ENCODE data around the gene USP17L5. TPM values are rescaled to one million over a fixed set of nuclear protein-coding genes. Genes with fewer than 3 reads are reported as not detected.
"Not testable (repeated sequence)": the region's sequence is repeated elsewhere in the genome, so short reads cannot be mapped to it uniquely, and the experiment has no call there.

Gene USP17L5, protein sequence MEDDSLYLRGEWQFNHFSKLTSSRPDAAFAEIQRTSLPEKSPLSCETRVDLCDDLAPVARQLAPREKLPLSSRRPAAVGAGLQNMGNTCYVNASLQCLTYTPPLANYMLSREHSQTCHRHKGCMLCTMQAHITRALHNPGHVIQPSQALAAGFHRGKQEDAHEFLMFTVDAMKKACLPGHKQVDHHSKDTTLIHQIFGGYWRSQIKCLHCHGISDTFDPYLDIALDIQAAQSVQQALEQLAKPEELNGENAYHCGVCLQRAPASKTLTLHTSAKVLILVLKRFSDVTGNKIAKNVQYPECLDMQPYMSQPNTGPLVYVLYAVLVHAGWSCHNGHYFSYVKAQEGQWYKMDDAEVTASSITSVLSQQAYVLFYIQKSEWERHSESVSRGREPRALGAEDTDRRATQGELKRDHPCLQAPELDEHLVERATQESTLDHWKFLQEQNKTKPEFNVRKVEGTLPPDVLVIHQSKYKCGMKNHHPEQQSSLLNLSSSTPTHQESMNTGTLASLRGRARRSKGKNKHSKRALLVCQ
- total RNA-seq: not detected
- long read RNA-seq, donor 1: 0 reads
- long read RNA-seq, donor 2: 0 reads

DNA sequence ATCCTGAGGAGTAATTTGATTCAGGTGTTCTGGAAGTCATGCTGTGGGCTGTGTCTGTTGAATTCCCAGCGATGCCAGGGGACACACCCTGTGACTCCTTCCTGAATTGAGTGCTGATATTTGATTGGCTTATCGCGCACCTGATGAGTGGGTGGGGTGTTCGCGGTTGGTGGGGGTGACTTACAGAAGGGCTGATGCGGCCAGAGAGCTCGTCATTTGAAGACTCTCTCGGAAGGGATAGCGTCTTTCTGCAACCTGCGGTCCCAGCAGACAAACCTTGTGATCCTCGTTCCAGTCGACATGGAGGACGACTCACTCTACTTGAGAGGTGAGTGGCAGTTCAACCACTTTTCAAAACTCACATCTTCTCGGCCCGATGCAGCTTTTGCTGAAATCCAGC lies at the start of gene USP17L5:
USP17L5 (plus strand) TSS at position 301 of the 400 bp plus-strand sequence; CDS start at position 301, 0 bp downstream.
- H3K36me3 ChIP-seq (ENCODE audit: low read depth); ATAC-seq; H3K4me1 ChIP-seq (ENCODE audit: low read depth); intact Hi-C loops (cut with DNase I, micrococcal nuclease); DNase-seq; H3K4me3 ChIP-seq; H3K9me3 ChIP-seq: not testable (repeated sequence)

DNA sequence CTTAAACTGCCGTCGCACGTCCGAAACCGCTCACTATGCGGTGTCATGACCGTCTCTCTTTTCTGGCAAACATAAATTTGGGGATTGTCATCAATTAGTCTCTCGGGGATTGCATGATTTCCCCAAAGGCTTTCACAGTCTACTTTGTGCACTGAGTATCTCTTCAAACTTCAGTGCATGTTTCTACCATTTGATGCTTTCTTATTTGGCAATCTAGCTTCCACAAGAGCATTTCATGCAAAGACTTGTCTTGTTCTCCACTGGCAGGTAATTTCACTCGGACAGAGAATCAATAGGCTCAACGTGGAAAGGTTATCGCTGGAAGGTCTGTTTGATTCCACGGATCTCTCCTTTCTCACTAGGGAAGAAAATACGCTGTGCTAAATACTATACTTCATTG lies 15.0 kb upstream of the USP17L5 start:
- H3K4me1 ChIP-seq (ENCODE audit: low read depth); ATAC-seq; H3K4me3 ChIP-seq; intact Hi-C loops (cut with DNase I, micrococcal nuclease); DNase-seq; H3K36me3 ChIP-seq (ENCODE audit: low read depth); H3K9me3 ChIP-seq: not testable (repeated sequence)

DNA sequence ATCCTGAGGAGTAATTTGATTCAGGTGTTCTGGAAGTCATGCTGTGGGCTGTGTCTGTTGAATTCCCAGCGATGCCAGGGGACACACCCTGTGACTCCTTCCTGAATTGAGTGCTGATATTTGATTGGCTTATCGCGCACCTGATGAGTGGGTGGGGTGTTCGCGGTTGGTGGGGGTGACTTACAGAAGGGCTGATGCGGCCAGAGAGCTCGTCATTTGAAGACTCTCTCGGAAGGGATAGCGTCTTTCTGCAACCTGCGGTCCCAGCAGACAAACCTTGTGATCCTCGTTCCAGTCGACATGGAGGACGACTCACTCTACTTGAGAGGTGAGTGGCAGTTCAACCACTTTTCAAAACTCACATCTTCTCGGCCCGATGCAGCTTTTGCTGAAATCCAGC lies 14.3 kb upstream of the USP17L5 start, which contains the start of gene USP17L24:
USP17L24 (plus strand) TSS at position 301 of the 400 bp plus-strand sequence; CDS start at position 301, 0 bp downstream.
- H3K9me3 ChIP-seq; H3K4me3 ChIP-seq; DNase-seq; H3K4me1 ChIP-seq (ENCODE audit: low read depth); intact Hi-C loops (cut with DNase I, micrococcal nuclease); H3K36me3 ChIP-seq (ENCODE audit: low read depth); ATAC-seq: not testable (repeated sequence)

DNA sequence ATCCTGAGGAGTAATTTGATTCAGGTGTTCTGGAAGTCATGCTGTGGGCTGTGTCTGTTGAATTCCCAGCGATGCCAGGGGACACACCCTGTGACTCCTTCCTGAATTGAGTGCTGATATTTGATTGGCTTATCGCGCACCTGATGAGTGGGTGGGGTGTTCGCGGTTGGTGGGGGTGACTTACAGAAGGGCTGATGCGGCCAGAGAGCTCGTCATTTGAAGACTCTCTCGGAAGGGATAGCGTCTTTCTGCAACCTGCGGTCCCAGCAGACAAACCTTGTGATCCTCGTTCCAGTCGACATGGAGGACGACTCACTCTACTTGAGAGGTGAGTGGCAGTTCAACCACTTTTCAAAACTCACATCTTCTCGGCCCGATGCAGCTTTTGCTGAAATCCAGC lies 9.6 kb upstream of the USP17L5 start, which contains the start of gene USP17L25:
USP17L25 (plus strand) TSS at position 301 of the 400 bp plus-strand sequence; CDS start at position 301, 0 bp downstream.
- H3K4me1 ChIP-seq (ENCODE audit: low read depth); intact Hi-C loops (cut with DNase I, micrococcal nuclease); DNase-seq; H3K9me3 ChIP-seq; H3K36me3 ChIP-seq (ENCODE audit: low read depth); ATAC-seq; H3K4me3 ChIP-seq: not testable (repeated sequence)

DNA sequence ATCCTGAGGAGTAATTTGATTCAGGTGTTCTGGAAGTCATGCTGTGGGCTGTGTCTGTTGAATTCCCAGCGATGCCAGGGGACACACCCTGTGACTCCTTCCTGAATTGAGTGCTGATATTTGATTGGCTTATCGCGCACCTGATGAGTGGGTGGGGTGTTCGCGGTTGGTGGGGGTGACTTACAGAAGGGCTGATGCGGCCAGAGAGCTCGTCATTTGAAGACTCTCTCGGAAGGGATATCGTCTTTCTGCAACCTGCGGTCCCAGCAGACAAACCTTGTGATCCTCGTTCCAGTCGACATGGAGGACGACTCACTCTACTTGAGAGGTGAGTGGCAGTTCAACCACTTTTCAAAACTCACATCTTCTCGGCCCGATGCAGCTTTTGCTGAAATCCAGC lies 4.8 kb upstream of the USP17L5 start, which contains the start of gene USP17L26:
USP17L26 (plus strand) TSS at position 301 of the 400 bp plus-strand sequence; CDS start at position 301, 0 bp downstream.
- ATAC-seq, DNase-seq: not testable (repeated sequence)

DNA sequence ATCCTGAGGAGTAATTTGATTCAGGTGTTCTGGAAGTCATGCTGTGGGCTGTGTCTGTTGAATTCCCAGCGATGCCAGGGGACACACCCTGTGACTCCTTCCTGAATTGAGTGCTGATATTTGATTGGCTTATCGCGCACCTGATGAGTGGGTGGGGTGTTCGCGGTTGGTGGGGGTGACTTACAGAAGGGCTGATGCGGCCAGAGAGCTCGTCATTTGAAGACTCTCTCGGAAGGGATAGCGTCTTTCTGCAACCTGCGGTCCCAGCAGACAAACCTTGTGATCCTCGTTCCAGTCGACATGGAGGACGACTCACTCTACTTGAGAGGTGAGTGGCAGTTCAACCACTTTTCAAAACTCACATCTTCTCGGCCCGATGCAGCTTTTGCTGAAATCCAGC lies 4.6 kb downstream of the USP17L5 start, which contains the start of gene USP17L27:
USP17L27 (plus strand) TSS at position 301 of the 400 bp plus-strand sequence; CDS start at position 301, 0 bp downstream.
- H3K36me3 ChIP-seq (ENCODE audit: low read depth); H3K4me3 ChIP-seq; ATAC-seq; DNase-seq; H3K9me3 ChIP-seq; H3K4me1 ChIP-seq (ENCODE audit: low read depth); intact Hi-C loops (cut with DNase I, micrococcal nuclease): not testable (repeated sequence)

More for the DNA sequence above, 4.8 kb upstream of the USP17L5 start, which contains the start of gene USP17L26:
- H3K9me3 ChIP-seq; intact Hi-C loops (cut with DNase I, micrococcal nuclease); H3K4me1 ChIP-seq (ENCODE audit: low read depth); H3K4me3 ChIP-seq; H3K36me3 ChIP-seq (ENCODE audit: low read depth): not testable (repeated sequence)

DNA sequence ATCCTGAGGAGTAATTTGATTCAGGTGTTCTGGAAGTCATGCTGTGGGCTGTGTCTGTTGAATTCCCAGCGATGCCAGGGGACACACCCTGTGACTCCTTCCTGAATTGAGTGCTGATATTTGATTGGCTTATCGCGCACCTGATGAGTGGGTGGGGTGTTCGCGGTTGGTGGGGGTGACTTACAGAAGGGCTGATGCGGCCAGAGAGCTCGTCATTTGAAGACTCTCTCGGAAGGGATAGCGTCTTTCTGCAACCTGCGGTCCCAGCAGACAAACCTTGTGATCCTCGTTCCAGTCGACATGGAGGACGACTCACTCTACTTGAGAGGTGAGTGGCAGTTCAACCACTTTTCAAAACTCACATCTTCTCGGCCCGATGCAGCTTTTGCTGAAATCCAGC lies 9.4 kb downstream of the USP17L5 start, which contains the start of gene USP17L28:
USP17L28 (plus strand) TSS at position 301 of the 400 bp plus-strand sequence; CDS start at position 301, 0 bp downstream.
- DNase-seq; H3K36me3 ChIP-seq (ENCODE audit: low read depth); ATAC-seq; intact Hi-C loops (cut with DNase I, micrococcal nuclease); H3K9me3 ChIP-seq; H3K4me3 ChIP-seq; H3K4me1 ChIP-seq (ENCODE audit: low read depth): not testable (repeated sequence)

DNA sequence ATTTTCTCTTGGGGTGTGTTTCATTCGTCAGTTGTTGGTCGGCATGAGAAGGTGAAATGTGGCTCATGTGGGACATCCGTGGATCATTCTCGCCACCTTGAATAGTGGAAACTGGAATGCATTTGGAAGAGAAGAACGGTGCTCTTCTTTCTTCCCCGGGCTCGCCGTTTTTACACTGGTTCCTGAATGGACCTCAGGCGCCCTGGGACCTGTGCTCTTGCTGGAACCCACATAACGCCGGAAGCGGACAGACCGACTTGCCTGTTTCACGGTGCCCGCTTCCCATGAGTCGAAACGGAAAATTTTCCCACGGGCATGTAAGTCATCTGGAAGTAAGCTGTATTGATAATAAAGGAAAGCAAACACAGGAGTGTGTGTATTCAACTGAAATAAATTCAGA lies 11.7 kb downstream of the USP17L5 start:
- peak in 1 of 3 donors; percentile 29 for DNase-seq
- ATAC-seq; intact Hi-C loops (cut with DNase I, micrococcal nuclease); H3K36me3 ChIP-seq (ENCODE audit: low read depth); H3K4me1 ChIP-seq (ENCODE audit: low read depth); H3K9me3 ChIP-seq; H3K4me3 ChIP-seq: not testable (repeated sequence)

DNA sequence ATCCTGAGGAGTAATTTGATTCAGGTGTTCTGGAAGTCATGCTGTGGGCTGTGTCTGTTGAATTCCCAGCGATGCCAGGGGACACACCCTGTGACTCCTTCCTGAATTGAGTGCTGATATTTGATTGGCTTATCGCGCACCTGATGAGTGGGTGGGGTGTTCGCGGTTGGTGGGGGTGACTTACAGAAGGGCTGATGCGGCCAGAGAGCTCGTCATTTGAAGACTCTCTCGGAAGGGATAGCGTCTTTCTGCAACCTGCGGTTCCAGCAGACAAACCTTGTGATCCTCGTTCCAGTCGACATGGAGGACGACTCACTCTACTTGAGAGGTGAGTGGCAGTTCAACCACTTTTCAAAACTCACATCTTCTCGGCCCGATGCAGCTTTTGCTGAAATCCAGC lies 14.1 kb downstream of the USP17L5 start, which contains the start of gene USP17L29:
USP17L29 (plus strand) TSS at position 301 of the 400 bp plus-strand sequence; CDS start at position 301, 0 bp downstream.
- H3K36me3 ChIP-seq (ENCODE audit: low read depth); H3K4me1 ChIP-seq (ENCODE audit: low read depth); intact Hi-C loops (cut with DNase I, micrococcal nuclease); H3K9me3 ChIP-seq; DNase-seq; H3K4me3 ChIP-seq; ATAC-seq: not testable (repeated sequence)

DNA sequence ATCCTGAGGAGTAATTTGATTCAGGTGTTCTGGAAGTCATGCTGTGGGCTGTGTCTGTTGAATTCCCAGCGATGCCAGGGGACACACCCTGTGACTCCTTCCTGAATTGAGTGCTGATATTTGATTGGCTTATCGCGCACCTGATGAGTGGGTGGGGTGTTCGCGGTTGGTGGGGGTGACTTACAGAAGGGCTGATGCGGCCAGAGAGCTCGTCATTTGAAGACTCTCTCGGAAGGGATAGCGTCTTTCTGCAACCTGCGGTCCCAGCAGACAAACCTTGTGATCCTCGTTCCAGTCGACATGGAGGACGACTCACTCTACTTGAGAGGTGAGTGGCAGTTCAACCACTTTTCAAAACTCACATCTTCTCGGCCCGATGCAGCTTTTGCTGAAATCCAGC lies 23.6 kb downstream of the USP17L5 start, which contains the start of gene USP17L30:
USP17L30 (plus strand) TSS at position 301 of the 400 bp plus-strand sequence; CDS start at position 301, 0 bp downstream.
- H3K4me3 ChIP-seq; H3K9me3 ChIP-seq; ATAC-seq; intact Hi-C loops (cut with DNase I, micrococcal nuclease); DNase-seq; H3K4me1 ChIP-seq (ENCODE audit: low read depth); H3K36me3 ChIP-seq (ENCODE audit: low read depth): not testable (repeated sequence)

DNA sequence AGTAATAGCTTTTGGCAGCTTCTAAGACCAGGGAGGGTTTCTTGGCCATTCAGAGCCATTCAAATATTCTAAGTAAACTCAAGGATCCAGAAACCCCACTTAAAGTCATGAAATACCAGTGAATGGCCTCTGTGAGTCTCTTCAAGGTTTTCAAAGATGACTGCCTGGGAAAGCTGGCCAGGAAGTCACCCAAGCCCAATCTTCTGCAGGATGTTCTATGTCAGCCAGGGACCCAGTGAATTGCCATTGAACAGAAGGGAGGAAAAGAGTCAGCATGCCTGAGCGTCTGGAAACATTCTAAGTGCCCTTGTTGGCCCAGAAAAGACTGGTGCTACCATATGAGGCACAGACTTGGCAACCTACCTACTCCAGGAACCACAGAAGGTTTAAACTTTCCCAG lies 40.7 kb downstream of the USP17L5 start:
- H3K4me1 ChIP-seq (ENCODE audit: low read depth); DNase-seq; intact Hi-C loops (cut with DNase I, micrococcal nuclease): not testable (repeated sequence)

More for the DNA sequence above, 40.7 kb downstream of the USP17L5 start:
- not testable (repeated sequence) for H3K4me3 ChIP-seq; H3K36me3 ChIP-seq (ENCODE audit: low read depth); H3K9me3 ChIP-seq; ATAC-seq

All from mucosa of descending colon (tissue), 3 donors.